GM18907 (cell line): ENCODE data around the gene MEGF11.

Experiments used
- ATAC-seq: cut with Tn5 transposase; IDR thresholded peaks from one replicate; pipeline ENCODE4 v1.9.1; 2021; ENCODE audit warnings: mild to moderate bottlenecking, moderate library complexity; ENCODE audit not compliant: unreplicated experiment

Gene MEGF11

GRCh38 chr15:66069751-66070150 is 183.8 kb downstream of the MEGF11 start:
- ATAC-seq: no peak

- ATAC-seq: no peak
Observed at GRCh38 chr15:66068801-66069200, 184.7 kb downstream of the MEGF11 start.

GRCh38 chr15:66067687-66068086 is 185.9 kb downstream of the MEGF11 start:
- no peak for ATAC-seq

- ATAC-seq: no peak
Observed at GRCh38 chr15:66066481-66066880, 187.1 kb downstream of the MEGF11 start.

- ATAC-seq: no peak
Observed at GRCh38 chr15:66066005-66066404, 187.5 kb downstream of the MEGF11 start.

GRCh38 chr15:66065325-66065724 is 188.2 kb downstream of the MEGF11 start:
- no peak for ATAC-seq

- ATAC-seq: no peak
Observed at GRCh38 chr15:66063147-66063546, 190.4 kb downstream of the MEGF11 start.

GRCh38 chr15:66057089-66057488 is 196.5 kb downstream of the MEGF11 start:
- no peak for ATAC-seq

- no peak for ATAC-seq
Observed at GRCh38 chr15:66053991-66054390, 199.6 kb downstream of the MEGF11 start.

GRCh38 chr15:66051833-66052232 is 201.7 kb downstream of the MEGF11 start:
- ATAC-seq: no peak

- no peak for ATAC-seq
Observed at GRCh38 chr15:66050264-66050663, 203.3 kb downstream of the MEGF11 start.

- ATAC-seq: no peak
Observed at GRCh38 chr15:66049353-66049752, 204.2 kb downstream of the MEGF11 start.

- ATAC-seq: no peak
Observed at GRCh38 chr15:66047321-66048024, 206.1 kb downstream of the MEGF11 start.

GRCh38 chr15:66046751-66047150 is 206.8 kb downstream of the MEGF11 start:
- ATAC-seq: no peak

GRCh38 chr15:66046326-66046725 is 207.2 kb downstream of the MEGF11 start:
- ATAC-seq: no peak

GRCh38 chr15:66045542-66045941 is 208.0 kb downstream of the MEGF11 start:
- ATAC-seq: no peak

GRCh38 chr15:66044837-66045236 is 208.7 kb downstream of the MEGF11 start:
- no peak for ATAC-seq

GRCh38 chr15:66043264-66043663 is 210.3 kb downstream of the MEGF11 start:
- no peak for ATAC-seq

GRCh38 chr15:66042624-66043023 is 210.9 kb downstream of the MEGF11 start:
- ATAC-seq: no peak

GRCh38 chr15:66041276-66041675 is 212.3 kb downstream of the MEGF11 start:
- no peak for ATAC-seq

- no peak for ATAC-seq
Observed at GRCh38 chr15:66040211-66040892, 213.2 kb downstream of the MEGF11 start.

- ATAC-seq: no peak
Observed at GRCh38 chr15:66039117-66039871, 214.3 kb downstream of the MEGF11 start.
